LoVo (cell line): ENCODE measurements around the gene LPCAT1.

Experiments
- DNase-seq: peaks from one replicate; pipeline ENCODE4 v3.0.0-alpha.2; 2016; ENCODE audit warnings: low spot score

Gene LPCAT1

GRCh38 chr5:1495525-1495897 is 28.2 kb downstream of the LPCAT1 start:
- DNase-seq = no peak

GRCh38 chr5:1494780-1495524 is 28.8 kb downstream of the LPCAT1 start:
- DNase-seq = no peak

- DNase-seq = no peak
These were observed 29.8 kb downstream of the LPCAT1 start for GRCh38 chr5:1493941-1494340.

- DNase-seq = no peak
These were observed 30.3 kb downstream of the LPCAT1 start for GRCh38 chr5:1493413-1493812.

GRCh38 chr5:1492757-1493156 is 31.0 kb downstream of the LPCAT1 start:
- DNase-seq = no peak

- DNase-seq = no peak
These were observed 33.4 kb downstream of the LPCAT1 start for GRCh38 chr5:1490376-1490775.

- no peak for DNase-seq
These were observed 34.0 kb downstream of the LPCAT1 start for GRCh38 chr5:1489754-1490153.

GRCh38 chr5:1488882-1489680 is 34.7 kb downstream of the LPCAT1 start:
- no peak for DNase-seq

GRCh38 chr5:1487079-1487764 is 36.5 kb downstream of the LPCAT1 start:
- DNase-seq = no peak

- no peak for DNase-seq
These were observed 37.5 kb downstream of the LPCAT1 start for GRCh38 chr5:1486271-1486670.

- no peak for DNase-seq
These were observed 38.1 kb downstream of the LPCAT1 start for GRCh38 chr5:1485579-1486118.

- no peak for DNase-seq
These were observed 38.8 kb downstream of the LPCAT1 start for GRCh38 chr5:1484730-1485578.

- DNase-seq = no peak
These were observed 39.7 kb downstream of the LPCAT1 start for GRCh38 chr5:1483856-1484729.

- DNase-seq = no peak
These were observed 40.7 kb downstream of the LPCAT1 start for GRCh38 chr5:1483064-1483463.

- DNase-seq = no peak
These were observed 41.8 kb downstream of the LPCAT1 start for GRCh38 chr5:1481959-1482331.

- DNase-seq = no peak
These were observed 42.3 kb downstream of the LPCAT1 start for GRCh38 chr5:1481266-1481958.

GRCh38 chr5:1480806-1481205 is 43.0 kb downstream of the LPCAT1 start:
- DNase-seq = no peak

GRCh38 chr5:1480217-1480616 is 43.5 kb downstream of the LPCAT1 start:
- DNase-seq = no peak

- DNase-seq = no peak
These were observed 44.1 kb downstream of the LPCAT1 start for GRCh38 chr5:1479581-1480188.

- DNase-seq = no peak
These were observed 44.7 kb downstream of the LPCAT1 start for GRCh38 chr5:1479066-1479465.
